RWPE2 (cell line): ENCODE data around the gene PIP4K2B.

Experiments used
- ATAC-seq: fragments of 200-7000 bp; cut with Tn5 transposase; 3 replicates; pipeline ENCODE4 v1.9.1; 2021; ENCODE audit warnings: low read depth
- DNase-seq: peaks from one replicate; pipeline ENCODE4 v3.0.0-alpha.2; 2020; ENCODE audit warnings: low spot score
- H3K27ac ChIP-seq: fragments of 450-650 bp; 2 replicates; pipeline ENCODE4 v1.5.1; 2017; ENCODE audit warnings: mild to moderate bottlenecking; ENCODE audit not compliant: poor library complexity, severe bottlenecking
- H3K27me3 ChIP-seq: fragments of 250-450 bp; sonication (Bioruptor Pico); 2 replicates; pipeline ENCODE4 v1.5.1; 2021; ENCODE audit warnings: mild to moderate bottlenecking, moderate library complexity; ENCODE audit not compliant: insufficient read depth, poor library complexity, severe bottlenecking
- H3K36me3 ChIP-seq: fragments of 250-450 bp; sonication (Bioruptor Pico); 2 replicates; pipeline ENCODE4 v1.5.1; 2020; ENCODE audit warnings: low read depth, mild to moderate bottlenecking, moderate library complexity
- H3K4me1 ChIP-seq: fragments of 250-450 bp; sonication (Bioruptor Pico); 2 replicates; pipeline ENCODE4 v1.5.1; 2021; ENCODE audit warnings: mild to moderate bottlenecking, moderate library complexity; ENCODE audit not compliant: insufficient read depth, poor library complexity, severe bottlenecking
- H3K4me3 ChIP-seq: fragments of 250-450 bp; sonication (Bioruptor Pico); 2 replicates; pipeline ENCODE4 v1.5.1; 2021; ENCODE audit warnings: mild to moderate bottlenecking, moderate library complexity; ENCODE audit not compliant: severe bottlenecking
- H3K9me3 ChIP-seq: fragments of 250-450 bp; sonication (Bioruptor Pico); 2 replicates; pipeline ENCODE4 v1.5.1; 2021; ENCODE audit warnings: mild to moderate bottlenecking, moderate library complexity; ENCODE audit not compliant: severe bottlenecking
- CTCF ChIP-seq: fragments of 450-650 bp; IDR thresholded peaks from one replicate; pipeline ENCODE4 v1.5.1; 2017; ENCODE audit warnings: mild to moderate bottlenecking, moderate library complexity; ENCODE audit not compliant: poor library complexity, severe bottlenecking

Gene PIP4K2B

DNA sequence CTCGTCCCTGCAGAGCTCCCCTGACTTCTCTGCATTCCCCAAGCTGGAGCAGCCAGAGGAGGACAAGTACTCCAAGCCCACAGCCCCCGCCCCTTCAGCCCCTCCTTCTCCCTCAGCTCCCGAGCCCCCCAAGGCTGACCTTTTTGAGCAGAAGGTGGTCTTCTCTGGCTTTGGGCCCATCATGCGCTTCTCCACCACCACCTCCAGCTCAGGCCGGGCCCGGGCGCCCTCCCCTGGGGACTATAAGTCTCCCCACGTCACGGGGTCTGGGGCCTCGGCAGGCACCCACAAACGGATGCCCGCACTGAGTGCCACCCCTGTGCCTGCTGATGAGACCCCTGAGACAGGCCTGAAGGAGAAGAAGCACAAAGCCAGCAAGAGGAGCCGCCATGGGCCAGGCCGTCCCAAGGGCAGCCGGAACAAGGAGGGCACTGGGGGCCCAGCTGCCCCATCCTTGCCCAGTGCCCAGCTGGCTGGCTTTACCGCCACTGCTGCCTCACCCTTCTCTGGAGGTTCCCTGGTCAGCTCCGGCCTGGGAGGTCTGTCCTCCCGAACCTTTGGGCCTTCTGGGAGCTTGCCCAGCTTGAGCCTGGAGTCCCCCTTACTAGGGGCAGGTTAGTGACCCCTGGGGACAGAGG lies 82.9 kb downstream of the PIP4K2B start:
- Histone ChIP-seq H3K27ac (no peak overlapping the region), H3K36me3 (peaks cover 55% of the 10 kb centered on the region)
- ATAC-seq = no peak

More for the DNA sequence above, 82.9 kb downstream of the PIP4K2B start:
- H3K4me1 ChIP-seq = no peaks in the 10 kb centered on the region
- no peak overlapping the region for H3K4me3 ChIP-seq
- no peaks in the 10 kb centered on the region for H3K27me3 ChIP-seq
- DNase-seq = no peak
- TF ChIP-seq CTCF = no peak
- no peaks in the 10 kb centered on the region for H3K9me3 ChIP-seq
